ENCODE measurements around the gene CTNNA3.
"Not testable (repeated sequence)": the region's sequence is repeated elsewhere in the genome, so short reads cannot be mapped to it uniquely, and the experiment has no call there.

CTNNA3 gene

DNA sequence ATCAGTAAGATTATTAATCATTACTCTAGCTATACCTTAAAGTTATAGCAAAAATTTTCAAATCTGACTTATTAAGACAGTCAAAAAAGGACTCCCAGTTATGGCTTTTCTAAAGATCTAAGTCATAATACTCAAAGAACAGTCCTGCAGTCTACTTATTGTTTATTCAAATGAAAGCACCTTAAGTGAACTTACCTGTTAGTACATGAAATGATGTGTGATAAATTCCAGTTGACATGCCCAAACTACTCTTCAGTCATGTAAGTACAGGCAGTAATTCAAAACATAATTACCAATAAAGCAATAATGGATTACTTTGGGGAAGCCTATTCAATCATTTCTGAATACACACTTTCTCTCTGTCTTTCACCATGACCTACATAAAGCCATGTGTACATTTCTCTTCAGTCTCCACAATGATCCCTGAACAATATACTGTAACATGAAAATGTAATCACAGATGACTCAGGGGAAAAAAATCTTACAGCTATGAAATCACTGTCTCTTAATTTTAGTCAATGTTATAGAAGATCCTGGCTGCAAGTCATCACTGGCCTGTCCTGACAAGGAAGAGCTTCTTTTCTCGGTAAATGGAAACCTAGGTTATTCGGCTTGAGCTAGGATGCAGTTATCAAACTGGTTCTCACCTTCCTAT lies 1190.9 kb downstream of the CTNNA3 start:
- DNase-seq: no peak

DNA sequence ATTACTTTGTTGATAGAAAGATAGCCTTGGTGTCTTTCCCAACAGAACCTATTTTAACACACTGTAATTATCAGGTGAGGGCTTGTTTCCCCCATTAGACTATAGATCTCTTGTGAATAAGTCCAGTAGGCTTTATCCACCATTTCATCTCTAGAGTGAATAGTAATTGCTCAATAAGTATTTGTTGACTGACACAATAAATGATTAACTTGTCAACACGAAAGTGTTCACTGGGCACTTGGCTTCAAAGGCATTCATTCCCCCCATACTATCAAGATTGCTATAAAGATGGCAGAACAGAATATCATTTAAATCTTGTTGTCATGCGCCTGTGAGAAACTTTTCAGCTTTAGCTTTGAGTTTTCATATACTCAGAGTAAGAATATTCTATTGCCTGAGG lies 1194.6 kb downstream of the CTNNA3 start:
- DNase-seq: no peak

GRCh38 chr10:66483966-66484365 lies 1212.0 kb downstream of the CTNNA3 start:
- no peak for DNase-seq

GRCh38 chr10:66472156-66472555 lies 1223.8 kb downstream of the CTNNA3 start:
- no peak for DNase-seq

DNA sequence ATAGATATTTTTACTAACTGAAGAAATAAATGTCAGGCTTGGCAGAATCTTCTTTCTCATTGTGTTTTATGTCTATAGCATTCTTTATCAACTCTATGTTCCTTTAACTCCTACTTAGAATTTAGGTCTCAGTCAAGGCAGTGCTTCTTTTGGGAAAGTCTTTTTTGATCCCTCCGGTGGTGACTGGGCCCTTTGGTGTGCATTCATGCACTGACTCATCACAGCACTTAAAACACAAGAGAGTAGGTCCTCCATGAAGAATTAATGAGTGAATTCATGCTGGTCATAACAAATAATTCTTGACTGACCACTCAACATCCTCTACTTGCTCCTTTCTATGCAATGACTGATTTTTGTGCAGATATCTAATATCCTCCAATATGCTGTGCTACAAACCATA lies 1229.0 kb downstream of the CTNNA3 start:
- DNase-seq: no peak

DNA sequence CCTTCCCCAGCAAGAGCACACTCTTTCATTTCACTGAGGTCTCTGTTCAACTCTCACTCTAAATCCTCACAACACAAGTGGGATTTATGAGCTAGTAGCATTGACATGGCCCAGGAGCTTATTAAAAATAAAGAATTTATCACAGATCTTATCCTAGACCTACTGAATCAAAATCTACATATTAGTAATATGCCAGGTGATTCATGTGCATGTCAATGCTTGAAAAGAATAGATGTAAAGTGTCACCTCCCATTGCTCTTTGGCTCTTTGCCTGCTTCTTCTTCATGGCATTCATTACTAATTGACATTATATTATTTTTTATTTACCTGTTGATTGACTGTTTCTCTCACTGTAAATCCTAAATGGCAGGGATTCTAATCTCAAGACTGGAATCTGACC lies 1229.4 kb downstream of the CTNNA3 start:
- no peak for DNase-seq

DNA sequence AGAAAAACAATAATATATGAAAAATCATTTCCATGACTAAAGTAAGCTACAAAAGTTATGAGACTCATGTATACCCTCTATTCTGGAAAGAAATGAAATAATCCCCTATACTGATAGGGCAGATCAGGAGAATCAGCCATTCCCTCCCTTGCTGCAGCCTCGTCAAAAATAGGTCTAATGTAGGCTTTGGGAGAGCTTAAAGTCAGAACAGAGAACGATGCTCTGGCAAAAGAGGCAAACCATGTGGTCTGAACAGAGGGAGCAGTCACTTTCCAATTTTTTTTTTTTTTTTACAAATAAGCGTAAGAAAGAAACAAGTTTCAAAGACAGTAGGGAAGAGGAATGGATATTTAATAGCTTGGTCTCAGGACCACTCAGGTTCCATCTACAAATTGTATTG lies 1232.4 kb downstream of the CTNNA3 start:
- DNase-seq: no peak

GRCh38 chr10:66457629-66458028 lies 1238.4 kb downstream of the CTNNA3 start:
- no peak for DNase-seq

GRCh38 chr10:66455304-66455703 lies 1240.7 kb downstream of the CTNNA3 start:
- DNase-seq: no peak

DNA sequence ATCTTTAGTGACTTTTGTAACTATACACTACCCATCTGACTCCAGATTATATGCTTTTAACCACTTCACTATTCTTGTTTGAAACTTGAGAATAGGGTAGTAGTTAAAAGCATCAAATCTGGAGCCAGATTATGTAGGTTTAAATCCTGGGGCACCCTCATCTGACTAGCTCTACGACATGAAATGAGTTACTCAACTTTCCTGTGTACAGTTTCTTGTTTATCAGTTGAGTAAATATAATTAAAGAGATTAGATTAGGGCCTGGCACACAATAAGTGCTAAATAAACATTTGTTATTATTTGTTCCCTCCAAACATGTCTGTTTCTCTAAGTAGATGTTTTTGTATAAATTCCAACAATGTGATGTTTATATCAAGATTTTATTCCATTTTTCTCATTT lies 1255.4 kb downstream of the CTNNA3 start:
- no peak for DNase-seq

DNA sequence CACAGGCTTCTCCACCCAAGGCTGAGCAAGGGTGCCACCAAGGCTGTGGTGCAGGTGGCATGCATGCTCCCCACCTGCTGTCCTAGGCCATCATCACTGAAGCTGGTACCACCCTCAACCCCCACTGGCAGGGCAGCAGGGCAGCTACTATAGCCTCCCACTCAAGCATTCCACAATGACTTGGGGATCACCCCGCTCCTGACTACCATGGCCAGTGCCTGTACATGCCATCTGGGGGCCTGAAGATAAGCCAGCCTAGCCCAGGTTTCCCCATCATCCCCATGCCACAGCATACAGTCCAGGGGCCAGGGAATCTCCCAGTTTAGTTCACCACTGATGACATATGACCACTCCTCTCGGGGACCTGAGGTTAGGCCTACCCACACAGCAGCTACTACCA lies 1281.1 kb downstream of the CTNNA3 start:
- no peak for DNase-seq

- no peak for DNase-seq
These were observed 1290.4 kb downstream of the CTNNA3 start for GRCh38 chr10:66405566-66405965.

GRCh38 chr10:66398669-66399068 lies 1297.3 kb downstream of the CTNNA3 start:
- DNase-seq: no peak

- DNase-seq: no peak
These were observed 1301.5 kb downstream of the CTNNA3 start for GRCh38 chr10:66394342-66395063.

- no peak for DNase-seq
These were observed 1305.1 kb downstream of the CTNNA3 start for GRCh38 chr10:66390926-66391325.

DNA sequence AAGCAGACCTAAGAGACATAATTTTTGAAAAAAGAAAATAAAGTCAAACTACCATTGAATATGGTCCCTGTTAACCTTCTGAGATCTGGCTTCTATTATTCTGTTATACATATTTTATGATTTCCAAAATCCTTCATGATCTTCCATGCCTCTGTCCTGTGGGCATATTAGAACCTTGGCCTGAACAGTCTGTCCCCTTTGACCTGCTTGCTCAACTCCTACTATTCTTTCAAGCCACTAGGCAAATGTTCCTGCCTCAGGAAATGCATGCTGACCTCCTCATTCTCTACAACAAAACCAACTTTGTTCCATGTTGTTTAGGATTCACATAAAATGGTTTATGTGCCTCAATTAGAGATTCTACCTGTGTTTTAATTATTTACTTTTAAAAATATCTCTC lies 1315.0 kb downstream of the CTNNA3 start:
- no peak for DNase-seq

- no peak for DNase-seq
These were observed 1317.7 kb downstream of the CTNNA3 start for GRCh38 chr10:66378117-66378876.

GRCh38 chr10:66368146-66368545 lies 1327.8 kb downstream of the CTNNA3 start:
- DNase-seq: no peak

DNA sequence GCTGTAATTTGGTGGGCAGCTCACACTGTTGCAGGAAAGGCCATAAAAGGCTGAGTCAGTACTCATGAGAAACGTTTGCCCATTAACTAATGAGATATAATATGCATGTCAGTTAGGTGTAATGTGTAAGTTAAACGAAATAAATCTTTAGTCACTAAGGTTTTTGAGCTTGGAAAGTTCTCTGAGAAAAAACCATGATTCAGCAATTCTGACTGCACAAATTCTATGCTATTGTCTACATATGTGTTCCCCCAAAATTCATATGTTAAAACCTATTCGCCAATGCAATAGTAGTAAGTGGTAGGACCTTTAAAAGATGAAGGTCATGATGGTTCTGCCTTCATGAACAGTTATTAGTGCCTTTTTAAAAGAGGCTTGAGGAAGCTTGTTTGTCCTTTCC lies 1329.8 kb downstream of the CTNNA3 start:
- DNase-seq: no peak

DNA sequence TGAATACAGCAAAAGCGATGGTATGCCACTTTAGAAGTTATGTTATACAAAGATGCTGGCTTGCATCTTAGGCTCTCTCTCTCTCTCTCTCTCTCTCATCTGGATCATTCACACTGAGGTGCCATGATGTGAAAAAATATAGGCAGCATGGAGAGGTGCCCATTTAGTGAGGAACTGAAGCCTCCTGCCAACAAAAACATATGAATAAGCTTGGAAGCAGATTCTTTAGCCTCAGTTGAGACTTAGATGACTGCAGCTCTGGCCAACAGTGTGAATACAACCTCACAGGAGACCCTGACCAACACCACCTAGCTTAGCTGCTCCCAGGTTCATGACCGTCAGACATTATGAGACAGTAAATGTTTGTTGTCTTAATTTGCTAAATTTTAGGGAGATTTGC lies 1330.3 kb downstream of the CTNNA3 start:
- no peak for DNase-seq

DNA sequence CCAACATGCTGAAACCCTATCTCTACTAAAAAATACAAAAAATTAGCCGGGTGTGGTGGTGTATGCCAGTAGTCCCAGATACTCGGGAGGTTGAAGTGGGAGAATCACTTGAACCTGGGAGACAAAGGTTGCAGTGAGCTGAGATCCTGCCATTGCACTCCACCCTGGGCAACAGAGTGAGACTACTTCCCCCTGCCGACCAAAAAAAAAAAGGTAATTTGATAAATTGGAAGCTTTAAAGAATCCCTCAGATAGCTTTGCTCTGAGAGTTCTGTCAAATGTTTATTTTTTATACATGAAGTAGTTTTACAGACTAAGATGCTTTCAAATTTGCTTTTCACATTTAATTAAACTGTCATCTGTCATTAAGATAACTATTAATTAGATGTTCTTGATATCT lies 1333.5 kb downstream of the CTNNA3 start:
- DNase-seq: no peak

DNA sequence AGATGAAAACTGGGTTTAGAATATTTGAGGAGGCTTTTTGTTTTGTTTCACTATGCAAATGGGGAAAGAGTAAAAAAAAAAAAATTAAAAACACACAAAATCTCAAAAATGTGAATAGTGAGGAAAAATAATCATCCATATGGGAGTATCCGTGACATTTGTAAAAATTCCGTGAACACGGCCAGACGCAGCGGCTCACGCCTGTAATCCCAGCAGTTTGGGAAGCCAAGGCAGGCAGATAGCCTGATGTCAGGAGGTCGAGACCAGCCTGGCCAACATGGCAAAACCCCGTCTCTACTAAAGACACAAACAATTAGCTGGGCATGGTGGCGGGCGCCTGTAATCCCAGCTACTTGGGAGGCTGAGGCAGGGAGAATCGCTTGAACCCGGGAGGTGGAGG lies 1342.2 kb downstream of the CTNNA3 start:
- not testable (repeated sequence) for DNase-seq

- DNase-seq: no peak
These were observed 1342.6 kb downstream of the CTNNA3 start for GRCh38 chr10:66353422-66353821.

Data from activated CD4-positive, CD25-positive, alpha-beta regulatory T cell treated with anti-CD3 and anti-CD28 coated beads, Interleukin-2, amount 50 U/mL, for 72 hours (primary cell).